ENCODE results near the gene TIMP3. TPM values are rescaled to one million over a fixed set of nuclear protein-coding genes. Genes with fewer than 3 reads are reported as not detected.

TIMP3 gene
- total and polyA plus RNA-seq, 2 of the 4 experiments (the other 2 are of a cell fraction), result 98.8 to 179 TPM

DNA sequence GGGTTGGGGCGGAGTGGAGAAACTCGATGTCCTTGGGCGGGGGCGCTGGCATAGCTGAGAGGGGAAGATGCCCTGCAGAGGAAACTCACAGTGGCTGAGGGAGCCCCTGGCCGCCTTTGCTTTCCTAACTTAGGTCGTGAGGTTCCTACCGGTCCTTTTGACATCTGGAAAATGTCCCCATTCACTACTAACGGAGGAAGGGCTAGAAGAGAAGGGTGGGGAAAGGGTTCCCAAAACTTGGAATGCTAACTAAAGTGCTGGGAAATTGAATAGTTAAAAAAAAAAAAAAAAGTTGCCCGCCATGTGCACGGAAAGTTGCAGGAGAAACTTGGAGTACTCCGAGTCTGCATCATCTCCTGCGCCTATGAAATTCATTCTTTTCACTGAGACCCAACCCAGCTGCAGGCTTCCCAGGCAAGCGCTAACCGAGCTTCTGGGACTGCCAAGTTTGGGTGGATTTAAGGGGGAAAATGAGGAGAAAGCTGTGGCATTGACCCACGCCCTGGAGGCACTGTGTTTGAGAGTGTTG is 796 bp downstream of the TIMP3 start:
- peak overlapping the region; percentile 88 for H2AK9ac ChIP-seq (replicated peaks; ENCODE audit: low read depth, low read length, poor library complexity)
- H3K4me2 ChIP-seq (ENCODE audit: low read depth, low read length), result peak overlapping the region; percentile 93
- in situ Hi-C loops (cut with MboI; ENCODE audit: low sequenced_read_pairs), result loop anchor here (25.0 kb wide), 1 partner anchor 840 kb away; no protein-coding TSS in a partner anchor
- peaks cover 18% of the 10 kb centered on the region; the same call in 1 of the 2 replicates for H3K36me3 ChIP-seq (ENCODE audit: control insufficient read depth, insufficient read depth, low read length)
- BruUV-seq (replicated peaks), result TSS peak; percentile 54
- H2BK15ac ChIP-seq (ENCODE audit: low read depth, low read length), result no peak overlapping the region
- intact Hi-C loops (cut with micrococcal nuclease), result loop anchor here (1.0 to 10.0 kb wide), 3 partner anchors 184 to 388 kb away; partner anchors contain the start of gene RTCB
- peak overlapping the region; percentile 35 for H3K18ac ChIP-seq (ENCODE audit: low read depth, low read length)
- peak overlapping the region; percentile 77 for H2AFZ ChIP-seq (replicated peaks; ENCODE audit: low read length, poor library complexity)
- no peak for ATAC-seq (ENCODE audit: low read depth)
- TF ChIP-seq RCOR1 (IDR thresholded peaks at IDR 0.05; ENCODE audit: insufficient replicate concordance, low read length), result no peak
- TF ChIP-seq MXI1 (IDR thresholded peaks at IDR 0.05; ENCODE audit: borderline replicate concordance, low read depth, low read length), result peak; percentile 80
- peak overlapping the region; percentile 62 for H3K56ac ChIP-seq (ENCODE audit: extremely low read depth, insufficient read depth, low read length)
- peak overlapping the region in 1 of 2 experiments; percentile 4; a peak in 1 of 4 replicates for H4K8ac ChIP-seq (ENCODE audit: low read depth in 2 of 2, low read length in 2 of 2)
- peak overlapping the region; percentile 84 for H3K23ac ChIP-seq (ENCODE audit: low read depth, low read length)
- peak overlapping the region; percentile 35; the same call in 1 of the 2 replicates for H4K91ac ChIP-seq (ENCODE audit: insufficient read depth, low read depth, low read length)
- peaks cover 15% of the 10 kb centered on the region for H3K9me1 ChIP-seq (ENCODE audit: insufficient read depth, low read length)
- H4K20me1 ChIP-seq (ENCODE audit: insufficient read depth, low read length), result peaks cover 54% of the 10 kb centered on the region
- no peaks in the 10 kb centered on the region for H3K9me3 ChIP-seq (ENCODE audit: control insufficient read depth, insufficient read depth, low read length)
- H3K4me3 ChIP-seq (ENCODE audit: insufficient read depth, low read depth, low read length), result peak overlapping the region; percentile 75
- dilution Hi-C loops (cut with HindIII; ENCODE audit: low sequenced_read_pairs, unreplicated experiment), result no loop called here
- H3K79me1 ChIP-seq (ENCODE audit: low read depth in 1 of 2, low read length in 2 of 2), result peaks cover 17 to 48% of the 10 kb centered on the region in 2 experiments
- H3K4ac ChIP-seq (ENCODE audit: low read depth, low read length), result peak overlapping the region; percentile 62
- H2BK5ac ChIP-seq (ENCODE audit: low read depth, low read length, poor library complexity, severe bottlenecking), result peak overlapping the region; percentile 21
- H2AK5ac ChIP-seq (ENCODE audit: low read depth, low read length), result peak overlapping the region; percentile 57; the same call in 1 of the 2 replicates
- peak overlapping the region; percentile 56 for H3K27ac ChIP-seq (ENCODE audit: insufficient read depth, low read length)
- ChIA-PET CTCF (interaction anchor here (0.6 to 1.5 kb wide), 3 partner anchors 184 to 273 kb away, joined by 3 to 4 read pairs (median 3); no protein-coding TSS in a partner anchor), POLR2A (ENCODE audit: unreplicated experiment) (interaction anchor here (0.6 to 1.1 kb wide), 9 partner anchors 10 to 350 kb away, joined by 3 to 27 read pairs (median 3); no protein-coding TSS in a partner anchor)
- peak overlapping the region; percentile 95 for H3K9ac ChIP-seq (ENCODE audit: low read depth, low read length)
- H3K27me3 ChIP-seq (ENCODE audit: control insufficient read depth, insufficient read depth, low read length), result no peaks in the 10 kb centered on the region
- no peak for DNase-seq
- WGBS, 2 experiments (ENCODE audit: extremely low coverage in 2 of 2, insufficient read length in 1 of 2), result 0% methylated on average over 1 of the region's 15 CpGs; no CpG with 5 or more reads in 1 of the 2 experiments
- no peak overlapping the region for H2BK20ac ChIP-seq (ENCODE audit: low read depth, low read length)
- peak overlapping the region; percentile 89 for H3K14ac ChIP-seq (replicated peaks; ENCODE audit: low read depth, low read length)
- peaks cover 15% of the 10 kb centered on the region for H3K4me1 ChIP-seq (ENCODE audit: control insufficient read depth, insufficient read depth, low read length)
- no peak overlapping the region for H4K5ac ChIP-seq (ENCODE audit: low read depth, low read length)
- H2BK120ac ChIP-seq (ENCODE audit: low read depth, low read length), result no peak overlapping the region; the same call in 1 of the 2 replicates

All from IMR-90 (cell line).